Caco-2 (cell line): ENCODE data around the gene TDRD6. TPM values are rescaled to one million over a fixed set of nuclear protein-coding genes. Genes with fewer than 3 reads are reported as not detected.
"Not testable (repeated sequence)": the region's sequence is repeated elsewhere in the genome, so short reads cannot be mapped to it uniquely, and the experiment has no call there.

ENCODE experiments used
- BruUV-seq: library from RNA; stranded (reverse); fragments of 400-500 nt; replicated peaks from 2 replicates; lab custom pipeline; 2021; lab: Mats Ljungman, UMichigan
- CTCF ChIA-PET: fragments of 300-600 bp; sonication (Branson Sonifier 250); formaldehyde crosslinking; loops from one replicate; lab custom pipeline; 2022; ENCODE audit warnings: antibody characterized with exemption; lab: Charles Lee
- POLR2A ChIA-PET: fragments of 300-600 bp; sonication (Branson Sonifier 250); formaldehyde crosslinking; loops from one replicate; lab custom pipeline; 2022; ENCODE audit warnings: antibody characterized with exemption; lab: Charles Lee
- DNase-seq, 2 experiments: peaks; one replicate each; pipeline versions ENCODE4 v3.0.0 to v3.0.0-alpha.2; 2020 to 2022
- H3K27me3 ChIP-seq: replicated peaks from 2 replicates; pipeline ENCODE4 v1.6.0; 2011; ENCODE audit warnings: low read length; ENCODE audit not compliant: control insufficient read depth, insufficient read depth
- H3K36me3 ChIP-seq: 2 replicates; pipeline ENCODE4 v1.5.1; 2011; ENCODE audit warnings: low read length; ENCODE audit not compliant: control insufficient read depth, insufficient read depth
- H3K4me1 ChIP-seq: fragments of 250-450 bp; sonication (Bioruptor Pico); 2 replicates; pipeline ENCODE4 v1.5.1; 2020; ENCODE audit warnings: mild to moderate bottlenecking
- H3K4me3 ChIP-seq: 2 replicates; pipeline ENCODE4 v1.5.1; 2011; ENCODE audit warnings: low read depth, mild to moderate bottlenecking, control low read depth, low read length
- H3K9me3 ChIP-seq: fragments of 250-450 bp; sonication (Bioruptor Pico); 2 replicates; pipeline ENCODE4 v1.5.1; 2020; ENCODE audit warnings: mild to moderate bottlenecking, moderate library complexity
- H3K27ac Mint-ChIP-seq: one replicate; pipeline ENCODE4 v1.8.0; 2022; ENCODE audit warnings: mixed read lengths; ENCODE audit not compliant: unreplicated experiment
- H3K27me3 Mint-ChIP-seq: one replicate; pipeline ENCODE4 v1.8.0; 2022; ENCODE audit warnings: mixed read lengths; ENCODE audit not compliant: insufficient read depth, unreplicated experiment
- H3K36me3 Mint-ChIP-seq: one replicate; pipeline ENCODE4 v1.8.0; 2022; ENCODE audit warnings: mild to moderate bottlenecking, mixed read lengths; ENCODE audit not compliant: insufficient read depth, unreplicated experiment
- H3K4me1 Mint-ChIP-seq: one replicate; pipeline ENCODE4 v1.8.0; 2022; ENCODE audit warnings: low read depth, mixed read lengths; ENCODE audit not compliant: unreplicated experiment
- H3K4me3 Mint-ChIP-seq: one replicate; pipeline ENCODE4 v1.8.0; 2022; ENCODE audit warnings: mild to moderate bottlenecking, moderate library complexity, mixed read lengths; ENCODE audit not compliant: unreplicated experiment
- H3K9me3 Mint-ChIP-seq: one replicate; pipeline ENCODE4 v1.8.0; 2022; ENCODE audit warnings: mixed read lengths; ENCODE audit not compliant: unreplicated experiment
- CTCF ChIP-seq, 2 experiments: fragments of 200-600 bp in 1 of 2; IDR thresholded peaks; 1 replicate in 1 of 2; 2 replicates in 1 of 2; pipeline versions ENCODE4 v1.5.1 to v1.8.0; 2011 to 2022; ENCODE audit warnings: antibody characterized with exemption in 1 of 2, control low read depth in 1 of 2, inconsistent platforms in 1 of 2, low read depth in 1 of 2, low read length in 1 of 2, mild to moderate bottlenecking in 1 of 2, moderate library complexity in 1 of 2; ENCODE audit not compliant: insufficient read depth in 1 of 2, severe bottlenecking in 1 of 2, unreplicated experiment in 1 of 2
- intact Hi-C: fragments of 100-400 bp; cut with micrococcal nuclease; formaldehyde crosslinking; loops from one replicate; pipeline ENCODE4 v1.10.0; 2022; ENCODE audit not compliant: unreplicated experiment
- total RNA-seq: library from RNA; stranded (reverse); gene quantifications from 2 replicates; pipeline ENCODE4 v1.2.3, GENCODE V29; 2022

The TDRD6 gene
- total RNA-seq, 1 experiment from 2014 or later, result not detected

GRCh38 chr6:46642928-46643751 is 44.5 kb upstream of the TDRD6 start:
- Histone ChIP-seq H3K27me3 (no peaks in the 10 kb centered on the region), H3K4me3 (no peak overlapping the region), H3K4me1 (no peaks in the 10 kb centered on the region), H3K36me3 (no peaks in the 10 kb centered on the region), H3K9me3 (no peaks in the 10 kb centered on the region)
- Mint-ChIP-seq H3K9me3 (no peaks in the 10 kb centered on the region), H3K4me3 (no peak overlapping the region), H3K36me3 (no peaks in the 10 kb centered on the region), H3K27me3 (no peaks in the 10 kb centered on the region), H3K27ac (no peak overlapping the region), H3K4me1 (no peaks in the 10 kb centered on the region)
- intact Hi-C loops, result no loop called here
- ChIA-PET CTCF (no interaction called here), POLR2A (no interaction called here)
- no TSS peak for BruUV-seq
- DNase-seq, result no peak
- no peak for TF ChIP-seq CTCF (IDR thresholded peaks at IDR 0.05; ENCODE audit: insufficient read depth in 1 of 2, low read depth in 1 of 2, low read length in 1 of 2, severe bottlenecking in 1 of 2, unreplicated experiment in 1 of 2)

GRCh38 chr6:46645265-46645664 is 42.4 kb upstream of the TDRD6 start:
- DNase-seq, result no peak
- no peak overlapping the region for H3K27ac Mint-ChIP-seq
- no peaks in the 10 kb centered on the region for H3K27me3 ChIP-seq
- H3K36me3 Mint-ChIP-seq, result no peaks in the 10 kb centered on the region
- no TSS peak for BruUV-seq
- ChIA-PET POLR2A (no interaction called here), CTCF (no interaction called here)
- no peak overlapping the region for H3K4me3 ChIP-seq
- no peak overlapping the region for H3K4me3 Mint-ChIP-seq
- H3K27me3 Mint-ChIP-seq, result no peaks in the 10 kb centered on the region
- TF ChIP-seq CTCF (IDR thresholded peaks at IDR 0.05; ENCODE audit: insufficient read depth in 1 of 2, low read depth in 1 of 2, low read length in 1 of 2, severe bottlenecking in 1 of 2, unreplicated experiment in 1 of 2), result no peak
- intact Hi-C loops, result no loop called here
- no peaks in the 10 kb centered on the region for H3K4me1 Mint-ChIP-seq
- no peaks in the 10 kb centered on the region for H3K9me3 Mint-ChIP-seq
- no peaks in the 10 kb centered on the region for H3K9me3 ChIP-seq
- no peaks in the 10 kb centered on the region for H3K4me1 ChIP-seq
- H3K36me3 ChIP-seq, result no peaks in the 10 kb centered on the region

- DNase-seq, H3K4me3 Mint-ChIP-seq, POLR2A ChIA-PET, BruUV-seq, H3K27me3 Mint-ChIP-seq, H3K36me3 ChIP-seq, H3K36me3 Mint-ChIP-seq, H3K4me3 ChIP-seq, H3K4me1 ChIP-seq, CTCF ChIA-PET, H3K4me1 Mint-ChIP-seq, H3K9me3 Mint-ChIP-seq, H3K9me3 ChIP-seq, H3K27ac Mint-ChIP-seq, H3K27me3 ChIP-seq, intact Hi-C loops: not testable (repeated sequence)
These were observed 39.6 kb upstream of the TDRD6 start for GRCh38 chr6:46648108-46648507.
